NCI-H146 treated with DMSO at 0.1 percent for 48 hours (cell line): ENCODE data around the gene DBP.

Experiments used
- DNase-seq: peaks from one replicate; lab custom pipeline; 2025; ENCODE audit not compliant: unreplicated experiment; lab: John Stamatoyannopoulos, UW

Gene DBP

GRCh38 chr19:48628486-48629296 is 8.5 kb downstream of the DBP start:
- DNase-seq = no peak

- no peak for DNase-seq
Observed at GRCh38 chr19:48627865-48628314, 9.3 kb downstream of the DBP start.

GRCh38 chr19:48627201-48627864 is 9.8 kb downstream of the DBP start:
- no peak for DNase-seq

GRCh38 chr19:48625891-48626327 is 11.3 kb downstream of the DBP start:
- no peak for DNase-seq

- DNase-seq = peak; percentile 26
Observed at GRCh38 chr19:48624791-48625723, 12.1 kb downstream of the DBP start.

GRCh38 chr19:48624067-48624594 is 13.0 kb downstream of the DBP start:
- DNase-seq = peak; percentile 96

GRCh38 chr19:48623556-48624066 is 13.6 kb downstream of the DBP start:
- no peak for DNase-seq

GRCh38 chr19:48619692-48620585 is 17.2 kb downstream of the DBP start:
- DNase-seq = no peak

GRCh38 chr19:48618916-48619691 is 18.1 kb downstream of the DBP start, which contains the start of the genes RPL18 and SPHK2:
TSS of gene RPL18 (minus strand) at chr19:48619178. CDS start at chr19:48619143, 35 bp downstream.
TSS of gene SPHK2 (plus strand) at chr19:48619506. CDS start at chr19:48620515, 1,009 bp downstream.
- DNase-seq = peak; percentile 99

- DNase-seq = no peak
Observed at GRCh38 chr19:48618278-48618915, 18.8 kb downstream of the DBP start.

GRCh38 chr19:48617146-48617937 is 19.8 kb downstream of the DBP start:
- no peak for DNase-seq

GRCh38 chr19:48616491-48617056 is 20.6 kb downstream of the DBP start:
- DNase-seq = no peak

GRCh38 chr19:48616041-48616436 is 21.1 kb downstream of the DBP start:
- no peak for DNase-seq

GRCh38 chr19:48615231-48616040 is 21.7 kb downstream of the DBP start:
- no peak for DNase-seq

- no peak for DNase-seq
Observed at GRCh38 chr19:48614436-48615230, 22.5 kb downstream of the DBP start, which contains the start of gene FAM83E. TSS of gene FAM83E (minus strand) at chr19:48615076. CDS start at chr19:48613372, 1,704 bp downstream.
